Endothelial cell of umbilical vein (primary cell): Measurements from ENCODE around the gene SERF1A. TPM values are rescaled to one million over a fixed set of nuclear protein-coding genes. Genes with fewer than 3 reads are reported as not detected.

ENCODE experiments used
- polyA plus RNA-seq, 4 experiments: library from polyadenylated mRNA; depleted of rRNA in 3 of 4; stranded (reverse) in 3 of 4; unstranded in 1 of 4; fragments of >200 nt; gene quantifications; 2 replicates each; pipeline versions ENCODE4 v1.2.1 to v1.2.3, GENCODE V29; 2011 to 2012; ENCODE audit warnings: missing spikeins in 1 of 4
- small RNA-seq: library from RNA; depleted of rRNA; stranded (forward); fragments of <200 nt; gene quantifications from one replicate; pipeline ENCODE3, GENCODE V24; 2012; ENCODE audit warnings: low replicate concordance, low read depth; ENCODE audit not compliant: insufficient read depth, insufficient read length
- total RNA-seq: library from RNA; stranded (reverse); gene quantifications from 2 replicates; pipeline ENCODE4 v1.2.3, GENCODE V29; 2021

The SERF1A gene
- total and polyA plus RNA-seq, 2 donors (not counting 3 experiments of a cell fraction or from before 2014, with no cell fraction given), result 1.7 to 6.7 TPM

Small RNA genes lying within 50 kb of the gene (small RNA-seq; reads per million reads assigned to genes)
- gene CDH12P1, result not detected

Other genes with a start within 250 kb of the SERF1A start
- 43.5 and 45.8 TPM in 2 replicates for gene SMN1, start 24.4 kb downstream of the SERF1A start, total RNA-seq
- gene SMN1, start 24.4 kb downstream of the SERF1A start, polyA plus RNA-seq, result 18.3 and 19.8 TPM in 2 replicates
- gene NAIP, start 124.7 kb downstream of the SERF1A start, total RNA-seq, result 6.7 and 7.3 TPM in 2 replicates
- gene NAIP, start 124.7 kb downstream of the SERF1A start, polyA plus RNA-seq, result 1.1 and 1.3 TPM in 2 replicates
- gene GTF2H2, start 167.0 kb downstream of the SERF1A start, total RNA-seq, result 13.5 and 19.6 TPM in 2 replicates
- 3.0 and 3.6 TPM in 2 replicates for gene GTF2H2, start 167.0 kb downstream of the SERF1A start, polyA plus RNA-seq